Stimulated activated naive CD8-positive, alpha-beta T cell treated with anti-CD3 and anti-CD28 coated beads, Interleukin-15, Interleukin-2, amounts not matched to agents 100 U/mL and 50 U/mL, for 24 hours (primary cell): ENCODE results near the gene DNAH8.
A peak's percentile ranks its signal among the peaks of the same experiment; 100 is the strongest.
"Not testable (repeated sequence)": the region's sequence is repeated elsewhere in the genome, so short reads cannot be mapped to it uniquely, and the experiment has no call there.

Experiments used
- ATAC-seq: fragments of 150-1000 bp; cut with Tn5 transposase; one replicate; pipeline ENCODE4 v1.10.0; 2021
- DNase-seq: peaks from one replicate; pipeline ENCODE4 v3.0.0; 2021

The DNAH8 gene

GRCh38 chr6:38715016-38715689 is at the start of gene DNAH8:
Gene DNAH8, plus strand, starts transcription at chr6:38715311. Its CDS starts 7,499 bp downstream, at chr6:38722810.
- ATAC-seq (peak; percentile 19), DNase-seq (peak; percentile 26)

GRCh38 chr6:38671885-38672467 is 43.1 kb upstream of the DNAH8 start:
- DNase-seq, result peak; percentile 26
- ATAC-seq, result peak; percentile 77

DNA sequence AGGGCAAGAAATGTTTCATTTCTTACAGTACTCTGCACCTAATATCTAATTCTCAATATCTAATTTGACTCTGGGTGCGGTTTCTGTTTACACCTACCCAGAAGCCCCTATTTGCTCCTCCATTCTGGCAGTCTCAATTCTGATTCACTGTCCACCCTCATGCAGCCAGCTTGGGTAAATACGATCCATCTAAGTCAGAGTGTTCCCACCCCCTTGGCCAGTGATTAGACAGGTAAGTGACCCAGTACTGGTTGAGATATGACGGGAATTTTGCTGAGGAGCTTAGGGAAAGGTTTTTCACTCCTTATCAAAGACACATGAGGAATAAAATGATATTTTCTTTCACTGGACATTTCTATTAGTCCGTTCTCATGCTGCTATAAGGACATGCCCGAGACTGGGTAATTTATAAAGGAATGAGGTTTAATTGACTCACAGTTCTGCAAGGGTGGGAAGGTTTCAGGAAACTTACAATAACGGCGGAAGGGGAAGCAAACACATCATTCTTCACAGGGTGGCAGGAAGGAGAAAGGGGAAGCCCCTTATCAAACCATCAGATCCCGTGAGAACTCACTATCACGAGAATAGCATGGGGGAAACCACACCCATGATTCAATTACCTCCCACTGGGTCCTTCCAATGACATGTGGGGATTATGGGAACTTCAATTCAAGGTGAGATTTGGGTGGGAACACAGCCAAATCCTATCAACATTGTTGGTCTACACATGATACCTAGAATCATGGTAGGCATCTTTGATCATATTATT is 41.5 kb upstream of the DNAH8 start:
- DNase-seq, result peak; percentile 25
- peak; percentile 78 for ATAC-seq

- ATAC-seq, result no peak
- no peak for DNase-seq
Measured at GRCh38 chr6:38676236-38676973, 38.7 kb upstream of the DNAH8 start.

DNA sequence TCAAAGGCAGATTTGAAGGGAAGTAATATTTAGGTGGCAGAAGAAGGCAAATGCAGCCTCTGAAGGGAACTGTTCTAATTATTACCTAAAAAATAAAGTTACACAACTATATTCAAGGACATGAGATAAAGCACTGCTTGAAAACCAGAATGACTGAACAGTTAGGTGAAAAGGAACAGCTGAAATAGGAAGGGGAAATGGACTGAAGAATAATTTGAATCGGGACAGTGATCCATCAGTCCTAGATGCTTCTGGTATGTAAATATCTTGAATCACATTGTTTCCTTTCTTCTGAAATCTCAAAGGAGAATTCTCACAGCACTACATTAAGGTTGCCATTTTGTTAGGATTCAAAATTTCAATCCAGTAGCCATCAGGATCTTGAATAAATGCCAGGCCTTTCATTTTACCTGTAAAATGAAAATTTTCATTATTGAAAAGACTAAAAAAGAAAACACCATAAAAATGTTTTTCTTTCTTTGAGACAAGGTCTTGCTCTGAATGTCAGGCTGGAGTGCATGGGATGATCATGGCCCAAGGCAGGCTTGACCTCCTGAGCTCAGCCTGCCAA is 38.1 kb upstream of the DNAH8 start:
- DNase-seq, result no peak
- no peak for ATAC-seq

DNA sequence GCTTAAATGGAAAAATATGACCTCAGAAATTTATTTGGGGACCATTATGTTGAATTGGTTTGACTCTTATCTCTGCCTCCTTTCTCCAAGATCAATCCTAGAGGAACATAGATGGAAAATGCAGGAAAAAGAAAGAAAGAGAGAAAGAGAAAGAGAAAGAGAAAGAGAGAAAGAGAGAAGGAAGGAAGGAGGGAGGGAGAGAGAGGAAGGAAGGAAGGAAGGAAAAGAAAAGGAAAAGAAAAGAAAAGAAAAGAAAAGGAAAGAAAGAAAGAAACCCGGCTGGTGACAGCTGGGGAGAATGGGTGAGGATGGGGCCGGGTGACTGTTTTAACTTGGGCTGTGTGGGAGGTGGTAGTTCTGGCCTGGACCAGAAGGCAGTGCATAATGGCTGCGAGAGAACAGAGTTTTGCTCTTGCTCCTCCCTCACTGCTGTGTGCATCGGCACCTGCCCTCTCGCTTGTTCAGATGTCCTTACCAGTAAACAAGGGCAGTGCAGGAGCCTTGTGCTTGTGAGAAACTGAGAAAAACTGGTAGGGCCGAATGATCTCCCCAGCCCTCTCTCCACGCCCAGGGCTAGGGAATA is 36.8 kb upstream of the DNAH8 start:
- ATAC-seq, result no peak
- no peak for DNase-seq

GRCh38 chr6:38679668-38680067 is 35.4 kb upstream of the DNAH8 start:
- ATAC-seq, result no peak
- no peak for DNase-seq

DNA sequence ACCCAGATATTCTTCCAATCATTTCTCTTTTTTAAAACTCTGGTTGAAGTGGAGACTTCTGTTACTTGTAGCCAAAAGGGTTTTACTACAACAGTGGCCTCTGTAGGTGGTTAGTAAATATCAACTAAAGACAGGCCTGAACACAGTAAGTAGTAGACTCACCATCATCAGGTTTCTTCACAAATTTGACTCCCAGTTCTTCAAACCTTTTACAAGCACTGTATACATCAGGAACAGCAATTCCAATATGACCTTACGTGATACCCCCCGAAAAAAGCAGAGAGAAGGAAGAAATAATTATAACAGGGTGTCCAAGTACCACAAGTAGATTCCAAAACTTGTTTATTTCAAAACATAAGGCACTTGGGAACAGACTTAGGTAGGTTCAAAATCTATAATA is 33.3 kb upstream of the DNAH8 start:
- no peak for ATAC-seq
- no peak for DNase-seq

- no peak for DNase-seq
- no peak for ATAC-seq
Measured at GRCh38 chr6:38684237-38684636, 30.9 kb upstream of the DNAH8 start.

GRCh38 chr6:38684904-38685303 is 30.2 kb upstream of the DNAH8 start:
- ATAC-seq (peak; percentile 43), DNase-seq (no peak)

GRCh38 chr6:38686270-38687042 is 28.7 kb upstream of the DNAH8 start:
- no peak for ATAC-seq
- DNase-seq, result no peak

- ATAC-seq, result no peak
- no peak for DNase-seq
Measured at GRCh38 chr6:38687043-38687353, 28.1 kb upstream of the DNAH8 start.

DNA sequence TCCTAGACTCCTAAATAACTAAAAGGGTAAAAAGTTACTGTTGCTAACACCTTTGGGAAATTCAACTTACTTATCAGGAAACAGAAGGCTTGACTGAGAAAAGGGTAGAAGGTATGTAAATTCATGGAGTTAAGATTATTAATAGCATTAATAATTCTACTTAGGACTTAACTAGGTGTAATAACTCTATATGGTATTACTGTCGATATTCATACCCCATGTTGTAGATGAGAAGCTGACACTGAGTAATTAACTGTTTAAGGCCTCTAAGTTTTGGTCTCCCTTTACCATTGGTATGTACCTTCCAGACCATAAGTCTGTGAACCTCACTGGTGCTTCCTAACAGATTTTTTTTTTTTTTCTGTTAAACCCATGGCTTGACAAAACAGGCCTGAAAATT is 27.6 kb upstream of the DNAH8 start:
- ATAC-seq (no peak), DNase-seq (no peak)

- ATAC-seq, result no peak
- DNase-seq, result no peak
Measured at GRCh38 chr6:38688579-38689087, 26.5 kb upstream of the DNAH8 start.

- DNase-seq (no peak), ATAC-seq (no peak)
Measured at GRCh38 chr6:38695227-38695900, 19.7 kb upstream of the DNAH8 start.

- DNase-seq (no peak), ATAC-seq (no peak)
Measured at GRCh38 chr6:38695933-38696332, 19.2 kb upstream of the DNAH8 start.

GRCh38 chr6:38696345-38696744 is 18.8 kb upstream of the DNAH8 start:
- ATAC-seq (no peak), DNase-seq (no peak)

DNA sequence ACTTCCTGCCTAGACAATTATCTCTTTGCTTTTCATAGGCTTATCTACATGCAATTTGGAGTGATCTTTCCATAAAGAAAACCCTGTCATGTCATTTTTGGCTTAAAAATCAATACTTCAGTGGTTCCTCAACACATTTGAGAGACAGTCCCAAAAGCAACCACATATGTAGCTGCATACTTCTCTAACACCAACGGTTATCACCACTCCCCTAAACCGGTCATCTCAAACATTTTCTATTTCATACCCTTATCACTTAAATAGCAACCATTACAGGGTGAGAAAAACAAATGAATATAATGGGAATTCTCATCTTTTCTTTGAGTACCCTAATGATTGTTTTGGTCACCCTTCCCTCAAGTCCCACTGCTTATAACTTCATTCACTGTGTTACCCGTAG is 17.3 kb upstream of the DNAH8 start:
- ATAC-seq, result no peak
- DNase-seq, result no peak

GRCh38 chr6:38699702-38700101 is 15.4 kb upstream of the DNAH8 start:
- not testable (repeated sequence) for ATAC-seq, DNase-seq

GRCh38 chr6:38701551-38701950 is 13.6 kb upstream of the DNAH8 start:
- ATAC-seq (no peak), DNase-seq (no peak)
